ENCODE results near the gene ALDH1L1.

The ALDH1L1 gene

DNA sequence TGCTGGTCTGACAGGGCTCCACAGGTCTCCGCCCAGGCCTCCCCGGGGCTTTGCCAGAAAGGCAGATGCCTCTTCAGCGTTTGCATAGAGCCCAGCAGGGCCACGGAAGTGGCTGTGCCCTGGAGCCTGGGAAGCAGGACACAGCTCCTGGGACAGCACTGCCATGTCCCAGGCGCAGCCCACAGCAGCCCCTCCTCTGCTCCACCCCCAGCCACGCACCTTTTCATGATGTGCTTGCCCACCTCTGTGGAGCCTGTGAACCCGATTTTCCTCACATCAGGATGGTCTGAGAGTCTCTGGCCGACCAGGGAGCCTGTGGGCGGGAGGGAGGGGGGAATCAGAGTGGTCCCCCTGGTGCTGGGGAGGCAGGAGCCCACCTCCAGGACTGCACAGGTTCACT, 62.6 kb downstream of the ALDH1L1 start:
- no peak for DNase-seq

DNA sequence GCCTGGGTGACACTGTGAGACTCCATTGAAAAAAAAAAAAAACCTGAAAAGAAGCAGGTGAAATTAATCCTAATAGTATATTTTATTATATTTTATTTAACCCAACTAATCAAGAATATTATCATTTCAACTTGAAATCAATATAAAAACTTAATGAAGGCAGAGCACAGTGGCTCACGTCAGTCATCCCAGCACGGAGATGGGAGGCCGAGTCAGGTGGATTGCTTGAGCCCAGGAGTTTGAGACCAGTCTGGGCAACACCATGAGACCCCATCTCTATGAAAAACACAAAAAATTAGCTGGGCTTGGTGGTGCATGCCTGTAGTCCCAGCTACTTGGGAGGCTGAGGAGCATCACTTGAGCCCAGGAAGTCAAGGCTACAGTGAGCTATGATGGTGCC, 63.2 kb downstream of the ALDH1L1 start:
- DNase-seq: no peak

- no peak for DNase-seq
These were observed 63.9 kb downstream of the ALDH1L1 start for GRCh38 chr3:126116526-126116925.

DNA sequence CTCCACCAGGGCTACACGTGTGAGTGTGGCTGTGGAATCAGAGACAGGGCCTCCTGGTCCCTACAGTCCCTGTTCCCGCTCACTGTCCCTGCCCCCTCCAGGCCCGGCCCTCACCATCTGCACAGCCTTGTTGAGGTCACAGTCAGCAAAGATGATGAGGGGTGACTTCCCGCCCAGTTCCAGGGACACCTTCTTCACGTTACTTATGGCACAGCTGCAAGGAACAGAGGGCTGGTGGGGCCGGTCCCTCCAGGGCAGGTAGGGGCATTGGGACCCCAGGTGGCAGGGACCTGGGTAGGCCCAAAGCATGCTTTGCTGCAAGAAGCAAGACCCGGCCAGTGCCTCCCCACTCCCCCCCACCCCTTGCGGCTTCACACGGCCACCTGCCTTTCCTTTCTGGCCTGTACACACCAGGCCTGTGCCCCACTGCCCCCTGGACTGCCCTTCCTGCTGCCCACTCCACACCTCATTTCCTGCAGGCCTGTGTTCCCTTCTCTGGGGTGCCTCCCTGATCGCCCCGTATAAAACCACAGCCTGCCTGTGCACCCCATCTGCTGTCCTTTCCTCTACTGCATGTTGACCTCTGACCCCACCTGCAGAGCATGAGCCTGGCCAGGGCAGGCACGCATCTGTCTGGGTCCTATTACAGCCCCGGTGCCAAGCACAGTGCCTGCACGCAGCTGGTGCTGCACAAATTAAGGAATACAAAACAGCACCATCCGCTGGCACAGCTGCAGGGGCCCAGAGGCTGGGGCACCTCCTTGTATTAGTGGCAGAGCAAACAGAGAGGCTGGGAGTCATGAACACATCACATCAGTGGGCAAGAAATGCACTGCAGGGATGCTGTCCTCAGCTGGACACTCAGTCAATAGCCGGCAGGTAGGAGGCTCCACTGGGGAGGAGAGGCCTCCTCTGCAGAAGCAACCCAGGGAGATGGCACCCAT, 65.7 kb downstream of the ALDH1L1 start:
- DNase-seq: no peak

GRCh38 chr3:126113733-126114442, 66.5 kb downstream of the ALDH1L1 start:
- no peak for DNase-seq

- no peak for DNase-seq
These were observed 67.2 kb downstream of the ALDH1L1 start for GRCh38 chr3:126113238-126113555.

GRCh38 chr3:126112531-126113237, 67.7 kb downstream of the ALDH1L1 start:
- DNase-seq: no peak

GRCh38 chr3:126111566-126112475, 68.6 kb downstream of the ALDH1L1 start:
- no peak for DNase-seq

GRCh38 chr3:126111126-126111551, 69.2 kb downstream of the ALDH1L1 start:
- DNase-seq: no peak

GRCh38 chr3:126110431-126111125, 69.8 kb downstream of the ALDH1L1 start:
- DNase-seq: no peak

- no peak for DNase-seq
These were observed 70.5 kb downstream of the ALDH1L1 start for GRCh38 chr3:126109880-126110235.

DNA sequence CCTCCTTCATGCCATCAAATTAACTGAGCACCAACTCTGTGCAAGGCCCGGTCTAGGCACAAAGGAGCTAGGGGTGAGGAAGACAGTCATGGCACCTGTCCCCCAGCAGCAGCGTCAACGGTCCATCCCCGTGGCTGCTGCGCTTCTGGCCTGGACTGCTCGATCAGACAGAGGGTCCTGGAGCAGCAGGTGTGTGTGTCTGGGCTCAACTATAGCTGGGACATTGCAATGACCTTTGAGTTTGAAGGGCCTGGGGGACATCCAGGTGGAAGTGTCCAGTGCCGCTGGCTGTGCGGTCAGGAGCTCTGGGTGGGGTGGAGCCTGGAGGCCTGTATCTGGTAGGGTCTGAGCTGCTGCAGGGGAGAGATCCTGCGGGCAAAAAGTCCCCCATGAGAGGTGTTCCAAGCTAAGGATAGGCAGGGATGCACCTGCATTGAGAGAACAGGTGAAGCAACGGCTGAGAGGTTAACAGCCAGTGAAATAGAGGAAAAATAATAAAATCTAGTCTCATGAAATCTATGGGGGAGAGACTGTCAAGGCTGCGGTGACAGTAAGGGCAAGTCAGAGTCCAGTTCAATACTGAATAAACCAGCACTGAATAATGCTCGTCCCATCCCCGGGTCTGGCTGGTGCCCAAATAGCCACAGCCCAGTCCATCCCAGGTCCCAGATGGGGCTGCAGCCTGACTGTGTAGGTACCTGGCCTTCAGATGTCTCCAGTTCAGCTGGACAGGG, 71.1 kb downstream of the ALDH1L1 start:
- no peak for DNase-seq

DNA sequence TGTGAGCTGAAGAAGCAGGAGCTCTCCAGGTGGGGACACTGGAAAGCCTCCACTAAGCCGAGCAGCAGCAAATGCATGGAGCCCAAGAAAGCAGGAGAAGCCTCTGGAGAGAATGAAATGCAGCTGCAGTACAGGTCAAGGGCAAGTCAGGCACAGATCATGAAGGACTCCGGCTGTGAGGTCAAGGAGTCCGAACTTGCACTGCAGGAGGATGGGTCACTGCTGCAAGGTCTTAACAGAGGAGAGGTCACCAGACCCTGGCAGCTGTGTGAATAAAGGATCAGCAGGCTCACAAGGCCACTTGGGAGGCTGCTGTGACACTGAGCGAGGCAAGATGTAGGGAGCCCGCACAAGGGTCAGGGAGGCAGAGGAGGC, 71.7 kb downstream of the ALDH1L1 start:
- DNase-seq: no peak

GRCh38 chr3:126107957-126108675, 72.3 kb downstream of the ALDH1L1 start:
- DNase-seq: no peak

DNA sequence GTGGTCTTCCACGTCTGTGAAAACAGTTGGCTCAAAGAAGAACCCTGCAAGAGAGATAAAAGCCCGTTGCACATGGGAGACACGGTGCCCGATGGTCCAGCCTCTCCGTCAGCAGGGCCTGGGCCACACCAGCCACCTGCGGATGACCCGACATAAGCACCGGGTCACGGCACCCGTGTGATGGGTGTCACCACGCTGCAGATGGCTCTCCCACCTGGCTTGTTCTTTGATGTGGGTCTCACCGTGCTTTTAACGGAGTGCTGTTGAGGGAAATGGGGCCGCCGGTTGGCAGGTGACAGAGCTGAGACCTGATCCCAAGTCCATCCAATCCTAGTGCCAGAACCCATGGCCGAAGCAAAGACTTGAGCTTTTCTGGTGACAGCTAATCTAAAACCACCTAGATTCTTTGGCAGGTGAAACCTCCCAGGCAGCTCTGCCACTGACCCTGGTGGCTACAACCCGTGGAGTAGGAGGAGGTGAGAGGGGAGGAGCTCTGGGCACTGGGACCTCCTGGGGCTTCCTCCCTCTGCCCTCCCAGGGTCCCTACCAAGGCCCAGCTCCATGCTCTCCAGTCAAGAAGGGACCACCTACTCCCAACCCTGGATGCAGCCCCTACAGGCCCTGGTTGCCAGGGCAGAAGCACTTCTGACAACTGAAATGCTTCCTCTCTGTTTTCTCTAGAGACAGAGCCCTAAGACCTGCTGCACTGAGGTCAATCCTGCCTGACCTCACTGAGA, 73.0 kb downstream of the ALDH1L1 start:
- DNase-seq: no peak

GRCh38 chr3:126106336-126107202, 73.8 kb downstream of the ALDH1L1 start:
- DNase-seq: no peak

- DNase-seq: no peak
These were observed 74.6 kb downstream of the ALDH1L1 start for GRCh38 chr3:126105691-126106187.

DNA sequence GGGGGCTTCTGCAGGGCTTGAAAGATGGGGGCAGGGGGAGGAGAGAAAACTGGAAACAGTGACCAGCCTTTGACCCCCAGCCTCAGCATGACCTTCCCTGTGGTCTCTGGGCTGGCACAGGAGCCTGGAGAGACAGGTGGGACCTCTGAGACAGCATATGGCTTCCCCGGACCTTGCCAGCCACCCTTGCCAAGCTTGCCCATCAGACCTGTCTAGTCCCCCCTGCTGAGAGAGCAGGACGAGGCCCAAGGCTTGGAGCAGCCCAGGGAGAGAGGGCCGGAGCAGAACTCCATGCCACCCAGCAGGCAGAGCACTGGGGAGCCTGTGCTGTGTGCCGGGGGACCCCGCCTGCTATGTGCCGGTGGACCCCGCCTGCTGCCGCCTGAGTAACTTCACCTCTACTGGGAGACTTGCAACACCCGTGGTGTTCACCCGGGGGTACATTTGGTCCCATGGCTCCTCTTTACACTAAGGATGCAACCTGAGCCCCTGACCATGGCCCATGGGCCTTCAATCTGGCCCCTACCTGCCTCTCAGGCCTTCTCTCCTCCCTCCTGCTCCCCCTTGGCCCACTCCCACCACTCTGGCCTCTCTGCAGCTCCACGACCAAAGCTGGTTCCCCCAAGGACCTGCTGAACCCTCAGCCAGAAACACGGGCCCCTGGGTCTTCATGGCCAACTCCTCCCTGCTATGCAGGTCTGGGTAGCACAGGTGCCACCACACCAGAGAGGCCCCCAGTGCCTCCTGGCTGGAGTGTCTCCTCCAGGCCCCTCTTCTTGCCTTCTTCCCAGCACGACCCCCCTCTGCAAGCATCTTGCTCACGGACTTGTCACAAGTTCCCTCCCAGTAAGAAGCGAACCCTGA, 75.4 kb downstream of the ALDH1L1 start:
- no peak for DNase-seq

Data from NCI-H1048 (cell line).